ENCODE results near the gene TEAD4.
A peak's percentile ranks its signal among the peaks of the same experiment; 100 is the strongest.

TEAD4 gene

DNA sequence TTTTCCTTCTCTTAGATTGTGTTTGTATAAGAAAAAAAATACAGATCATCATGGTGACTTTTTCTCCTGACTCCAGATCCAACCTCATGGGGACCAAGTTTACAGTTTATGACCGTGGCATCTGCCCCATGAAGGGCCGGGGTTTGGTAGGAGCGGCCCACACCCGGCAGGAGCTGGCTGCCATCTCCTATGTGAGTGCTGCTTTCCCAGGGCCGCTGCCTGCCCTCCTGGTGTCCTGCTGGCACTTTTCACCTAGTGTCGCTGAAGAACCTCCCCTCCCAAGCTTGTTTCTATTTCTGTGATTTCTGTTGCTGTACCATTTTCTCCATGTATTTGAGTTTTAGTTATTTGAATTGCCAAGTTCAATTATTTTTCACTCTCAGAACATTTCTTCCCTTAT, 24.8 kb upstream of the TEAD4 start:
- peak overlapping the region; percentile 21; the same call in 1 of the 2 replicates for H3K27ac ChIP-seq
- TF ChIP-seq POLR2AphosphoS5 (IDR thresholded peaks at IDR 0.05; ENCODE audit: borderline replicate concordance, low read depth, low read length) (no peak), EZH2 (IDR thresholded peaks at IDR 0.05) (no peak), FOXP2 (optimal IDR thresholded peaks at IDR 0.05; ENCODE audit: control extremely low read depth, extremely low read length, insufficient read depth) (no peak)
- DNase-seq (ENCODE audit: low read depth, low spot score), result no peak
- no peak overlapping the region for H3K4me3 ChIP-seq
- no peaks in the 10 kb centered on the region for H3K9me3 ChIP-seq (ENCODE audit: low read depth, low read length)
- H3K9ac ChIP-seq (ENCODE audit: insufficient read length), result no peak overlapping the region
- peaks cover 54% of the 10 kb centered on the region for H3K36me3 ChIP-seq (ENCODE audit: insufficient read depth, low read length)

- Histone ChIP-seq H3K27ac (no peak overlapping the region), H3K9ac (ENCODE audit: insufficient read length) (no peak overlapping the region), H3K9me3 (ENCODE audit: low read depth, low read length) (no peaks in the 10 kb centered on the region), H3K36me3 (ENCODE audit: insufficient read depth, low read length) (peaks cover 54% of the 10 kb centered on the region), H3K4me3 (no peak overlapping the region)
- DNase-seq (ENCODE audit: low read depth, low spot score), result no peak
- TF ChIP-seq EZH2 (IDR thresholded peaks at IDR 0.05) (no peak), FOXP2 (optimal IDR thresholded peaks at IDR 0.05; ENCODE audit: control extremely low read depth, extremely low read length, insufficient read depth) (no peak), POLR2AphosphoS5 (IDR thresholded peaks at IDR 0.05; ENCODE audit: borderline replicate concordance, low read depth, low read length) (no peak)
Observed at GRCh38 chr12:2936301-2936700, 22.9 kb upstream of the TEAD4 start.

GRCh38 chr12:2937500-2937899, 21.7 kb upstream of the TEAD4 start:
- H3K4me3 ChIP-seq, result no peak overlapping the region
- H3K36me3 ChIP-seq (ENCODE audit: insufficient read depth, low read length), result peaks cover 43% of the 10 kb centered on the region
- H3K27ac ChIP-seq, result no peak overlapping the region

GRCh38 chr12:2939191-2939590, 20.0 kb upstream of the TEAD4 start:
- H3K27ac ChIP-seq, result no peak overlapping the region
- no peak for DNase-seq (ENCODE audit: low read depth, low spot score)
- H3K36me3 ChIP-seq (ENCODE audit: insufficient read depth, low read length), result peaks cover 33% of the 10 kb centered on the region
- TF ChIP-seq POLR2AphosphoS5 (IDR thresholded peaks at IDR 0.05; ENCODE audit: borderline replicate concordance, low read depth, low read length) (no peak), EZH2 (IDR thresholded peaks at IDR 0.05) (no peak)
- no peak overlapping the region for H3K4me3 ChIP-seq
- H3K9ac ChIP-seq (ENCODE audit: insufficient read length), result no peak overlapping the region
- H3K9me3 ChIP-seq (ENCODE audit: low read depth, low read length), result no peaks in the 10 kb centered on the region

More at GRCh38 chr12:2937500-2937899, 21.7 kb upstream of the TEAD4 start:
- H3K9ac ChIP-seq (ENCODE audit: insufficient read length), result no peak overlapping the region
- H3K9me3 ChIP-seq (ENCODE audit: low read depth, low read length), result no peaks in the 10 kb centered on the region
- TF ChIP-seq FOXP2 (optimal IDR thresholded peaks at IDR 0.05; ENCODE audit: control extremely low read depth, extremely low read length, insufficient read depth) (no peak), EZH2 (IDR thresholded peaks at IDR 0.05) (no peak), POLR2AphosphoS5 (IDR thresholded peaks at IDR 0.05; ENCODE audit: borderline replicate concordance, low read depth, low read length) (no peak)
- DNase-seq (ENCODE audit: low read depth, low spot score), result no peak

GRCh38 chr12:2940564-2940963, 18.6 kb upstream of the TEAD4 start:
- DNase-seq (ENCODE audit: low read depth, low spot score), result no peak
- Histone ChIP-seq H3K9ac (ENCODE audit: insufficient read length) (no peak overlapping the region), H3K9me3 (ENCODE audit: low read depth, low read length) (no peaks in the 10 kb centered on the region), H3K27ac (no peak overlapping the region), H3K4me3 (no peak overlapping the region), H3K36me3 (ENCODE audit: insufficient read depth, low read length) (peaks cover 22% of the 10 kb centered on the region)
- TF ChIP-seq FOXP2 (optimal IDR thresholded peaks at IDR 0.05; ENCODE audit: control extremely low read depth, extremely low read length, insufficient read depth), result no peak

GRCh38 chr12:2941524-2941923, 17.7 kb upstream of the TEAD4 start:
- H3K9me3 ChIP-seq (ENCODE audit: low read depth, low read length), result no peaks in the 10 kb centered on the region
- peaks cover 22% of the 10 kb centered on the region for H3K36me3 ChIP-seq (ENCODE audit: insufficient read depth, low read length)
- H3K4me3 ChIP-seq, result no peak overlapping the region
- H3K9ac ChIP-seq (ENCODE audit: insufficient read length), result no peak overlapping the region
- no peak overlapping the region for H3K27ac ChIP-seq
- no peak for DNase-seq (ENCODE audit: low read depth, low spot score)
- TF ChIP-seq EZH2 (IDR thresholded peaks at IDR 0.05) (no peak), POLR2AphosphoS5 (IDR thresholded peaks at IDR 0.05; ENCODE audit: borderline replicate concordance, low read depth, low read length) (no peak), FOXP2 (optimal IDR thresholded peaks at IDR 0.05; ENCODE audit: control extremely low read depth, extremely low read length, insufficient read depth) (no peak)

DNA sequence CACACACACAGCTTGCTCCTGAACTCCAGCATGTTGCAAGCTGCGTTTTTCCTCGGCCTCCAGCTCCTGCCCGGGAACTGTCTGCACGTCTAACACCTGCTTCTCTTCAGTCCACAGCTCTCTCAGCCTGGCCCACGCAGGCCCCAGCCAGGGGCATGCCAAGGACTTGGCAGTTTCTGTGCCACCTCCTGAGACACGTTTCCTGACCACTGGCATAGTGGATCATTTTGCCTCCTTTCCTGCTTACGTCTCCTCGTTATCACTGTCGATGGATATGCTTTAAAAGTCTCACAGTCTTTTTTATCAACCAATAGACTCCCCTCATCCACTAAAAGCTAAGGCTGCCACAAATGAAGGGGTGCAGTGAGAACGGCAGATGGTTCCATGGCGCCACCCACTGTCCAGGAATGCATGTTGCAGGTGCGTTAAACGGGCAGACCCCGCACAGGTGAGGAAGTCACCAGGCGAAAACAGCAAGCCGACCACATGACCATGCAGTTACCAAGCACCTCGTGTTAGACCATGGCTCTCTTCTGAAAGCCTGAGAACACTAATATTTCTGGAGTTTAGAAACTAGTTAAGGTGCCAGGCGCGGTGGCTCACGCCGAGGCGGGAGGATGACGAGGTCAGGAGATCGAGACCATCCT, 14.7 kb upstream of the TEAD4 start:
- Histone ChIP-seq H3K9ac (ENCODE audit: insufficient read length) (no peak overlapping the region), H3K36me3 (ENCODE audit: insufficient read depth, low read length) (peaks cover 9% of the 10 kb centered on the region; the same call in 1 of the 2 replicates), H3K4me3 (no peak overlapping the region), H3K27ac (no peak overlapping the region), H3K9me3 (ENCODE audit: low read depth, low read length) (no peaks in the 10 kb centered on the region)
- DNase-seq (ENCODE audit: low read depth, low spot score), result no peak
- TF ChIP-seq POLR2AphosphoS5 (IDR thresholded peaks at IDR 0.05; ENCODE audit: borderline replicate concordance, low read depth, low read length) (no peak), EZH2 (IDR thresholded peaks at IDR 0.05) (no peak), FOXP2 (optimal IDR thresholded peaks at IDR 0.05; ENCODE audit: control extremely low read depth, extremely low read length, insufficient read depth) (no peak)

GRCh38 chr12:2949411-2949810, 9.8 kb upstream of the TEAD4 start:
- no peaks in the 10 kb centered on the region for H3K9me3 ChIP-seq (ENCODE audit: low read depth, low read length)
- no peak overlapping the region for H3K9ac ChIP-seq (ENCODE audit: insufficient read length)
- no peak overlapping the region for H3K4me3 ChIP-seq
- TF ChIP-seq POLR2AphosphoS5 (IDR thresholded peaks at IDR 0.05; ENCODE audit: borderline replicate concordance, low read depth, low read length), result no peak
- TF ChIP-seq EZH2 (IDR thresholded peaks at IDR 0.05), result no peak
- DNase-seq (ENCODE audit: low read depth, low spot score), result no peak
- H3K27ac ChIP-seq, result no peak overlapping the region
- H3K36me3 ChIP-seq (ENCODE audit: insufficient read depth, low read length), result no peaks in the 10 kb centered on the region

DNA sequence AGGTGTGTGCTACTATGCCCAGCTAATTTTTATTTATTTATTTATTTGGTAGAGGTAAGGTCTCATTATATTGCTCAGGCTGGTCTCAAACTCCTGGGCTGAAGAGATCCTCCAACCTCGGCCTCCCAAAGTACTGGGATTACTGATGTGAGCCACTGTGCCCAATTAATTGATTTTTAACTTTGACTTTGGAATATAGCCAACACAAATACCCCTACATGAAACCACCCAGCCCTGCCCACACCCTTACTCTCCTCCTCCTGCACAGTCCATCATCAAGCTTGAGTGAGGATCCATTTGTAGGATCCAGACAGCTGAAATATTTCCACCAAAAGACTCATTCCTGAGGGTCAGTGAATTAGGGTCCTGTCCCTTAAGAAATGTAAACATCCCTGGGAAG, 3.3 kb upstream of the TEAD4 start:
- H3K9ac ChIP-seq (ENCODE audit: insufficient read length), result no peak overlapping the region

More for the DNA sequence above, 3.3 kb upstream of the TEAD4 start:
- Histone ChIP-seq H3K36me3 (ENCODE audit: insufficient read depth, low read length) (no peaks in the 10 kb centered on the region), H3K9me3 (ENCODE audit: low read depth, low read length) (no peaks in the 10 kb centered on the region), H3K27ac (no peak overlapping the region), H3K4me3 (no peak overlapping the region)
- TF ChIP-seq POLR2AphosphoS5 (IDR thresholded peaks at IDR 0.05; ENCODE audit: borderline replicate concordance, low read depth, low read length) (no peak), EZH2 (IDR thresholded peaks at IDR 0.05) (no peak), FOXP2 (optimal IDR thresholded peaks at IDR 0.05; ENCODE audit: control extremely low read depth, extremely low read length, insufficient read depth) (no peak)
- DNase-seq (ENCODE audit: low read depth, low spot score), result no peak

Data from SK-N-MC (cell line).